SH-SY5Y (cell line): ENCODE data around the gene PBX1.

Experiments
- GATA2 ChIP-seq: IDR thresholded peaks from 2 replicates; pipeline ENCODE4 v1.6.1; 2011; ENCODE audit warnings: mild to moderate bottlenecking, low read depth, low read length
- GATA3 ChIP-seq: IDR thresholded peaks from 2 replicates; pipeline ENCODE4 v1.6.1; 2011; ENCODE audit warnings: low read depth, mild to moderate bottlenecking, low read length, moderate library complexity

DNA sequence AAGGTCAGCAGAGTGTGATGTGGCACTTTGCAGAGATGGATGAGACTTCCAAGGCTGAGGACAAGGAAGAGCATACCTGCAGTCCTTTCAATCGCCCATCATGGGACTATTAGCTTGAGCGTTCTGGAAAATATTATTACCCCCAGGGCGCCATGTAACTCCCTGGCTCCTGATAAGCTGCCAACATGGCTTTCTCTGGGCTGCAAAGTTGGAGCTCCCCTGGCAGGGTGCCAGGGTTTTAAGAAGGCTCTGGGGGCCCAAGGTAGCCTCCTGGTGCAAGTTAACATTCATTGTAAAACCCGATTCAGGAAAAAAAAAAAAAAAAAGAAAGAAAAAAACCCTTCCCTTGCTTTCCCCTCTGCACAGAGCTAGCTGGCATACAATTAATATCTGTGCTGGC is 196.7 kb downstream of the PBX1 start:
- TF ChIP-seq GATA3 (no peak; the same call in 1 of the 2 replicates), GATA2 (peak; percentile 87)
